ENCODE measurements around the gene ATXN3.

Gene ATXN3

DNA sequence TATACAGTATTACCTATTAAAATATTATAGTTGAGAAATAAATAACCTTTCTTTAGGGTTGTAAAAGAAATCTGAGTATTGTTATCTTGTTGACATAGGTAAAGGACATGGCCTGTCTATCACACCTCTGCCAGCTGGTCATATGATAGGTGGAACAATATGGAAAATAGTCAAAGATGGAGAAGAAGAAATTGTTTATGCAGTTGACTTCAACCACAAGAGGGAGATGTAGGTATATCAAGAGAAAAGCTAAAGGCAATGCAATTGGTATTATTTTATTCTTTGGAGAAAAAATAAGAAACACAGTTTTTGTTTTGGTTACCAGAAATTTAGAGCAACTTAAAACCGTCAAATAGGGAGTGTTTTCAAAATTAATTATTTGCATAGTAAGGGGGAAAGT, 28.9 kb upstream of the ATXN3 start:
- TF ChIP-seq, protein P1, sequence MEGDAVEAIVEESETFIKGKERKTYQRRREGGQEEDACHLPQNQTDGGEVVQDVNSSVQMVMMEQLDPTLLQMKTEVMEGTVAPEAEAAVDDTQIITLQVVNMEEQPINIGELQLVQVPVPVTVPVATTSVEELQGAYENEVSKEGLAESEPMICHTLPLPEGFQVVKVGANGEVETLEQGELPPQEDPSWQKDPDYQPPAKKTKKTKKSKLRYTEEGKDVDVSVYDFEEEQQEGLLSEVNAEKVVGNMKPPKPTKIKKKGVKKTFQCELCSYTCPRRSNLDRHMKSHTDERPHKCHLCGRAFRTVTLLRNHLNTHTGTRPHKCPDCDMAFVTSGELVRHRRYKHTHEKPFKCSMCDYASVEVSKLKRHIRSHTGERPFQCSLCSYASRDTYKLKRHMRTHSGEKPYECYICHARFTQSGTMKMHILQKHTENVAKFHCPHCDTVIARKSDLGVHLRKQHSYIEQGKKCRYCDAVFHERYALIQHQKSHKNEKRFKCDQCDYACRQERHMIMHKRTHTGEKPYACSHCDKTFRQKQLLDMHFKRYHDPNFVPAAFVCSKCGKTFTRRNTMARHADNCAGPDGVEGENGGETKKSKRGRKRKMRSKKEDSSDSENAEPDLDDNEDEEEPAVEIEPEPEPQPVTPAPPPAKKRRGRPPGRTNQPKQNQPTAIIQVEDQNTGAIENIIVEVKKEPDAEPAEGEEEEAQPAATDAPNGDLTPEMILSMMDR (IDR thresholded peaks at IDR 0.05; ENCODE audit: low read depth, low read length): peak; percentile 53
- DNase-seq (ENCODE audit: low read depth, low spot score): peak; percentile 55
- in situ Hi-C loops (cut with HindIII; ENCODE audit: low sequenced_read_pairs): no loop called here
- no peak overlapping the region for H3K4me3 ChIP-seq (ENCODE audit: low read depth, low read length)

GRCh38 chr14:92134456-92134855, 28.1 kb upstream of the ATXN3 start:
- no peak overlapping the region for H3K4me3 ChIP-seq (ENCODE audit: low read depth, low read length)
- TF ChIP-seq, protein P1 (IDR thresholded peaks at IDR 0.05; ENCODE audit: low read depth, low read length): no peak
- no peak for DNase-seq (ENCODE audit: low read depth, low spot score)
- in situ Hi-C loops (cut with HindIII; ENCODE audit: low sequenced_read_pairs): no loop called here

GRCh38 chr14:92122761-92123160, 16.4 kb upstream of the ATXN3 start:
- in situ Hi-C loops (cut with HindIII; ENCODE audit: low sequenced_read_pairs): no loop called here
- no peak for DNase-seq (ENCODE audit: low read depth, low spot score)
- TF ChIP-seq, protein P1 (IDR thresholded peaks at IDR 0.05; ENCODE audit: low read depth, low read length): no peak
- peak overlapping the region; percentile 97 for H3K4me3 ChIP-seq (ENCODE audit: low read depth, low read length)

GRCh38 chr14:92122351-92122677, 15.9 kb upstream of the ATXN3 start:
- in situ Hi-C loops (cut with HindIII; ENCODE audit: low sequenced_read_pairs): no loop called here
- peak; percentile 45 for DNase-seq (ENCODE audit: low read depth, low spot score)
- H3K4me3 ChIP-seq (ENCODE audit: low read depth, low read length): peak overlapping the region; percentile 97
- TF ChIP-seq, protein P1 (IDR thresholded peaks at IDR 0.05; ENCODE audit: low read depth, low read length): no peak

- peak; percentile 80 for DNase-seq (ENCODE audit: low read depth, low spot score)
- in situ Hi-C loops (cut with HindIII; ENCODE audit: low sequenced_read_pairs): no loop called here
- TF ChIP-seq, protein P1 (IDR thresholded peaks at IDR 0.05; ENCODE audit: low read depth, low read length): no peak
- H3K4me3 ChIP-seq (ENCODE audit: low read depth, low read length): peak within 1 kb of the TSS; percentile 97
These were observed 15.4 kb upstream of the ATXN3 start, which contains the start of the genes CPSF2 and NDUFB1 for GRCh38 chr14:92121670-92122350. CPSF2 (plus strand) TSS chr14:92121969; CDS start chr14:92130985, 9,016 bp downstream. NDUFB1 (minus strand) TSS chr14:92121706; CDS start chr14:92117637, 4,069 bp downstream.

DNA sequence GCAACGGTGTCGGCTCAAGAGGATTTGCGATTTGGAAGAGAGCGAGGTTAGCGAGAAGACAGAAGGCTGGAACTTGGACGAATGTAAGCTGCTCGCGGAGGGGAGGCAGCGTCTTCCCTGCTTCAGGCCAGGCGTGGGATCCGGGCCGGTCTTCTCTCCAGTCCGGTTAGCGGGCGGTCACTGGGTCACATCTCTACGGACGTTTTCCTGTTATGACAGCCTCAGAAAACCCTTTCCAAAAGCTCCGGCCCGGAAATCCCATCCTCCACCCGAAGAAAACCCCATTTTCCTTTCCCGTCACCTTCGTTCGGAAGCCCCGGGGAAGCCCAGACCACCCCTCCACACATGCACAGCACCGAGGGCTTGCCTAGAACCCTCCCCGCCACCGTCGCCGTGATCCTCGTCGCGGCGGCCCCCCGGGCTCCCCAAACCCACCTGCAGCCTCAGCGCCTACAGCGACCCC, 14.9 kb upstream of the ATXN3 start:
- in situ Hi-C loops (cut with HindIII; ENCODE audit: low sequenced_read_pairs): no loop called here
- peak; percentile 53 for DNase-seq (ENCODE audit: low read depth, low spot score)
- H3K4me3 ChIP-seq (ENCODE audit: low read depth, low read length): peak overlapping the region; percentile 97
- TF ChIP-seq, protein P1 (IDR thresholded peaks at IDR 0.05; ENCODE audit: low read depth, low read length): no peak
